ENCODE results near the gene BTN3A1. TPM values are rescaled to one million over a fixed set of nuclear protein-coding genes. Genes with fewer than 3 reads are reported as not detected.

The BTN3A1 gene
- total RNA-seq, 1 experiment from 2014 or later: 9.0 TPM

DNA sequence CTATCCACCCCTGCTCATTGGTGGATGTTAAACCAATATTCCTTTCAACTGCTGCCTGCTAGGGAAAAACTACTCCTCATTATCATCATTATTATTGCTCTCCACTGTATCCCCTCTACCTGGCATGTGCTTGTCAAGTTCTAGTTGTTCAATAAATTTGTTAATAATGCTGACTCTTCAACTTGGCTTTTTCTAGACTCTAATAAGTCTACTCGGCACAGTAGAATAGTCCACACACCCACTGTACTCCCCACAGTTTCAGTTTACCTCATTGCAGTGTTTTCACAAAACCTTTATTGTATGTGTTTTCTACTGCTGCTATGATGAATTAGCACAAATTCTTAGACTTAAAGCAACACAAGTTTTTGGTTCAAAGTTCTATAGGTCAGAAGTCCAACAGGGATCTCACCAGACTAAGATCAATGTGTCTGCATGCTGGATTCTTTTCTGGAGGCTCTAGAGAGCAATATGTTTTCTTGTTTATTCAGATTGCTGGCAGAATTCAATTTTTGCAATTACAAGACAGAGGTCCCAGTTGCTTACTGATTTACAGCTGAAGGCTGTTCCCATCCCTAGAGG is 13.1 kb downstream of the BTN3A1 start:
- no peak overlapping the region for H3K27ac ChIP-seq (ENCODE audit: low read depth, low read length)
- H3K4me3 ChIP-seq (replicated peaks in 1 of 2; ENCODE audit: low read depth in 1 of 2, low read length in 2 of 2): no peak overlapping the region
- RAD21 ChIA-PET (ENCODE audit: low non-redundant PET in 1 of 2, low total read pairs in 2 of 2, uncharacterized antibody in 2 of 2, unreplicated experiment in 2 of 2): no interaction called here
- no peak for ATAC-seq
- no peaks in the 10 kb centered on the region for H3K9me2 ChIP-seq (ENCODE audit: insufficient read depth)
- no peaks in the 10 kb centered on the region for H3K36me3 ChIP-seq (ENCODE audit: control insufficient read depth in 1 of 2, insufficient read depth in 2 of 2, low read length in 2 of 2)
- H3K4me2 ChIP-seq (ENCODE audit: low read length): no peak overlapping the region
- intact Hi-C loops (cut with micrococcal nuclease): no loop called here
- POLR2A ChIA-PET: no interaction called here
- H3K4me1 ChIP-seq (ENCODE audit: control insufficient read depth in 1 of 2, insufficient read depth in 2 of 2, low read length in 2 of 2): peaks cover 0 to 6% of the 10 kb centered on the region in 2 experiments; a peak in 1 of 4 replicates
- H3K27me3 ChIP-seq (ENCODE audit: insufficient read depth, low read length): no peaks in the 10 kb centered on the region
- no peak overlapping the region for H2AFZ ChIP-seq (ENCODE audit: low read depth, low read length, poor library complexity, severe bottlenecking)
- CTCF ChIA-PET: no interaction called here
- no peaks in the 10 kb centered on the region for H3K79me2 ChIP-seq (ENCODE audit: insufficient read depth, low read length)
- DNase-seq (ENCODE audit: low read depth, low spot score): no peak
- H4K20me1 ChIP-seq (ENCODE audit: insufficient read depth): no peaks in the 10 kb centered on the region
- H3K9me3 ChIP-seq (ENCODE audit: control insufficient read depth in 1 of 2, insufficient read depth in 1 of 2, low read depth in 1 of 2, low read length in 2 of 2): peaks cover 0 to 7% of the 10 kb centered on the region in 2 experiments; a peak in 1 of 4 replicates
- H3K9ac ChIP-seq (ENCODE audit: low read length): no peak overlapping the region
- TF ChIP-seq, protein P1, sequence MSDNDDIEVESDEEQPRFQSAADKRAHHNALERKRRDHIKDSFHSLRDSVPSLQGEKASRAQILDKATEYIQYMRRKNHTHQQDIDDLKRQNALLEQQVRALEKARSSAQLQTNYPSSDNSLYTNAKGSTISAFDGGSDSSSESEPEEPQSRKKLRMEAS (IDR thresholded peaks at IDR 0.05): no peak
- TF ChIP-seq, protein P2, sequence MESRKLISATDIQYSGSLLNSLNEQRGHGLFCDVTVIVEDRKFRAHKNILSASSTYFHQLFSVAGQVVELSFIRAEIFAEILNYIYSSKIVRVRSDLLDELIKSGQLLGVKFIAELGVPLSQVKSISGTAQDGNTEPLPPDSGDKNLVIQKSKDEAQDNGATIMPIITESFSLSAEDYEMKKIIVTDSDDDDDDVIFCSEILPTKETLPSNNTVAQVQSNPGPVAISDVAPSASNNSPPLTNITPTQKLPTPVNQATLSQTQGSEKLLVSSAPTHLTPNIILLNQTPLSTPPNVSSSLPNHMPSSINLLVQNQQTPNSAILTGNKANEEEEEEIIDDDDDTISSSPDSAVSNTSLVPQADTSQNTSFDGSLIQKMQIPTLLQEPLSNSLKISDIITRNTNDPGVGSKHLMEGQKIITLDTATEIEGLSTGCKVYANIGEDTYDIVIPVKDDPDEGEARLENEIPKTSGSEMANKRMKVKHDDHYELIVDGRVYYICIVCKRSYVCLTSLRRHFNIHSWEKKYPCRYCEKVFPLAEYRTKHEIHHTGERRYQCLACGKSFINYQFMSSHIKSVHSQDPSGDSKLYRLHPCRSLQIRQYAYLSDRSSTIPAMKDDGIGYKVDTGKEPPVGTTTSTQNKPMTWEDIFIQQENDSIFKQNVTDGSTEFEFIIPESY (IDR thresholded peaks at IDR 0.05; ENCODE audit: extremely low read depth, insufficient replicate concordance, low read length): no peak
- TF ChIP-seq ZFX (IDR thresholded peaks at IDR 0.05): no peak
- no peak for TF ChIP-seq EGR1 (IDR thresholded peaks at IDR 0.05; ENCODE audit: low read depth)
- no peak for TF ChIP-seq POLR2AphosphoS5 (IDR thresholded peaks at IDR 0.05; ENCODE audit: low read depth, low read length)
- TF ChIP-seq RAD21 (IDR thresholded peaks at IDR 0.05; ENCODE audit: low read depth): no peak
- TF ChIP-seq YY1 (IDR thresholded peaks at IDR 0.05; ENCODE audit: extremely low read depth, insufficient replicate concordance, low read depth, low read length): no peak
- TF ChIP-seq, protein P3, sequence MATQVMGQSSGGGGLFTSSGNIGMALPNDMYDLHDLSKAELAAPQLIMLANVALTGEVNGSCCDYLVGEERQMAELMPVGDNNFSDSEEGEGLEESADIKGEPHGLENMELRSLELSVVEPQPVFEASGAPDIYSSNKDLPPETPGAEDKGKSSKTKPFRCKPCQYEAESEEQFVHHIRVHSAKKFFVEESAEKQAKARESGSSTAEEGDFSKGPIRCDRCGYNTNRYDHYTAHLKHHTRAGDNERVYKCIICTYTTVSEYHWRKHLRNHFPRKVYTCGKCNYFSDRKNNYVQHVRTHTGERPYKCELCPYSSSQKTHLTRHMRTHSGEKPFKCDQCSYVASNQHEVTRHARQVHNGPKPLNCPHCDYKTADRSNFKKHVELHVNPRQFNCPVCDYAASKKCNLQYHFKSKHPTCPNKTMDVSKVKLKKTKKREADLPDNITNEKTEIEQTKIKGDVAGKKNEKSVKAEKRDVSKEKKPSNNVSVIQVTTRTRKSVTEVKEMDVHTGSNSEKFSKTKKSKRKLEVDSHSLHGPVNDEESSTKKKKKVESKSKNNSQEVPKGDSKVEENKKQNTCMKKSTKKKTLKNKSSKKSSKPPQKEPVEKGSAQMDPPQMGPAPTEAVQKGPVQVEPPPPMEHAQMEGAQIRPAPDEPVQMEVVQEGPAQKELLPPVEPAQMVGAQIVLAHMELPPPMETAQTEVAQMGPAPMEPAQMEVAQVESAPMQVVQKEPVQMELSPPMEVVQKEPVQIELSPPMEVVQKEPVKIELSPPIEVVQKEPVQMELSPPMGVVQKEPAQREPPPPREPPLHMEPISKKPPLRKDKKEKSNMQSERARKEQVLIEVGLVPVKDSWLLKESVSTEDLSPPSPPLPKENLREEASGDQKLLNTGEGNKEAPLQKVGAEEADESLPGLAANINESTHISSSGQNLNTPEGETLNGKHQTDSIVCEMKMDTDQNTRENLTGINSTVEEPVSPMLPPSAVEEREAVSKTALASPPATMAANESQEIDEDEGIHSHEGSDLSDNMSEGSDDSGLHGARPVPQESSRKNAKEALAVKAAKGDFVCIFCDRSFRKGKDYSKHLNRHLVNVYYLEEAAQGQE (IDR thresholded peaks at IDR 0.05; ENCODE audit: low read depth): no peak
- TF ChIP-seq FOSL1 (IDR thresholded peaks at IDR 0.05; ENCODE audit: low read depth): no peak
- BruUV-seq (replicated peaks): no TSS peak
